CD4-positive, alpha-beta T cell treated with Interleukin-17A for 4 hours (primary cell): ENCODE data around the gene GABARAP.

Experiments used
- DNase-seq: peaks from one replicate; pipeline ENCODE4 v3.0.0-alpha.2; 2020; ENCODE audit warnings: mixed read lengths

Gene GABARAP

GRCh38 chr17:7241783-7242716, at the start of gene GABARAP:
Gene GABARAP (minus strand): TSS chr17:7242449. CDS start chr17:7242330, 119 bp downstream.
- DNase-seq, result peak; percentile 93

GRCh38 chr17:7290685-7291084, 48.4 kb upstream of the GABARAP start:
- no peak for DNase-seq

- no peak for DNase-seq
These were observed 47.9 kb upstream of the GABARAP start for GRCh38 chr17:7290166-7290565.

GRCh38 chr17:7289256-7290032, 47.2 kb upstream of the GABARAP start:
- DNase-seq, result no peak

GRCh38 chr17:7285679-7286078, 43.4 kb upstream of the GABARAP start:
- no peak for DNase-seq

- DNase-seq, result no peak
These were observed 42.7 kb upstream of the GABARAP start for GRCh38 chr17:7284911-7285310.

GRCh38 chr17:7283471-7284216, 41.4 kb upstream of the GABARAP start:
- DNase-seq, result no peak

GRCh38 chr17:7282752-7283321, 40.6 kb upstream of the GABARAP start:
- no peak for DNase-seq

GRCh38 chr17:7281953-7282751, 39.9 kb upstream of the GABARAP start:
- peak; percentile 19 for DNase-seq

GRCh38 chr17:7281074-7281952, 39.1 kb upstream of the GABARAP start, which contains the start of gene SLC2A4:
Gene SLC2A4 (plus strand): TSS chr17:7281718. CDS start chr17:7281935, 217 bp downstream.
- DNase-seq, result peak; percentile 90

- peak; percentile 86 for DNase-seq
These were observed 38.3 kb upstream of the GABARAP start for GRCh38 chr17:7280519-7281073.

- no peak for DNase-seq
These were observed 37.2 kb upstream of the GABARAP start for GRCh38 chr17:7279448-7279847.

GRCh38 chr17:7266784-7267183, 24.5 kb upstream of the GABARAP start:
- DNase-seq, result no peak

- DNase-seq, result no peak
These were observed 21.5 kb upstream of the GABARAP start for GRCh38 chr17:7263801-7264078.

- DNase-seq, result peak; percentile 19
These were observed 20.9 kb upstream of the GABARAP start for GRCh38 chr17:7262935-7263800.

GRCh38 chr17:7262192-7262934, 20.1 kb upstream of the GABARAP start, which contains the start of gene CLDN7:
Gene CLDN7 (minus strand): TSS chr17:7262478. CDS start chr17:7262043, 435 bp downstream.
- peak; percentile 19 for DNase-seq

- peak; percentile 46 for DNase-seq
These were observed 19.3 kb upstream of the GABARAP start for GRCh38 chr17:7261379-7262191.
